Embryonic facial prominence (tissue), 1 donor: ENCODE measurements around the gene SLC19A1.

ENCODE experiments used
- DNase-seq: peaks from one replicate; pipeline ENCODE4 v3.0.0-alpha.2; 2016; ENCODE audit errors: extremely low spot score

The SLC19A1 gene

GRCh38 chr21:45455674-45456583 is 86.3 kb downstream of the SLC19A1 start:
- DNase-seq = no peak

- DNase-seq = no peak
These were observed 87.1 kb downstream of the SLC19A1 start for GRCh38 chr21:45454926-45455673.

GRCh38 chr21:45454060-45454925 is 87.9 kb downstream of the SLC19A1 start:
- DNase-seq = no peak

GRCh38 chr21:45453308-45453950 is 88.8 kb downstream of the SLC19A1 start:
- no peak for DNase-seq

- DNase-seq = no peak
These were observed 89.4 kb downstream of the SLC19A1 start for GRCh38 chr21:45452696-45453307.

GRCh38 chr21:45451771-45452182 is 90.5 kb downstream of the SLC19A1 start:
- no peak for DNase-seq

- no peak for DNase-seq
These were observed 91.0 kb downstream of the SLC19A1 start for GRCh38 chr21:45451091-45451740.

- no peak for DNase-seq
These were observed 91.7 kb downstream of the SLC19A1 start for GRCh38 chr21:45450423-45451090.

GRCh38 chr21:45449658-45450422 is 92.4 kb downstream of the SLC19A1 start:
- DNase-seq = no peak

GRCh38 chr21:45448810-45449657 is 93.2 kb downstream of the SLC19A1 start:
- no peak for DNase-seq

GRCh38 chr21:45448283-45448809 is 93.9 kb downstream of the SLC19A1 start:
- no peak for DNase-seq
